ENCODE measurements around the gene DNAJC22. TPM values are rescaled to one million over a fixed set of nuclear protein-coding genes. Genes with fewer than 3 reads are reported as not detected.

Gene DNAJC22
- total RNA-seq, 1 experiment from 2014 or later: 47.7 TPM

GRCh38 chr12:49325606-49326005, 21.1 kb upstream of the DNAJC22 start:
- DNase-seq: no peak
- peak overlapping the region; percentile 29 for H3K4me3 Mint-ChIP-seq (ENCODE audit: unreplicated experiment)
- peaks cover 50% of the 10 kb centered on the region for H3K36me3 Mint-ChIP-seq (ENCODE audit: insufficient read depth, unreplicated experiment)
- Histone ChIP-seq H3K4me1 (peaks cover 10% of the 10 kb centered on the region), H3K4me3 (ENCODE audit: low read depth, low read length) (no peak overlapping the region), H3K36me3 (ENCODE audit: control insufficient read depth, insufficient read depth, low read length) (peaks cover 4% of the 10 kb centered on the region; the same call in 1 of the 2 replicates), H3K27me3 (replicated peaks; ENCODE audit: control insufficient read depth, insufficient read depth, low read length) (no peaks in the 10 kb centered on the region), H3K9me3 (no peaks in the 10 kb centered on the region)
- intact Hi-C loops (cut with micrococcal nuclease; ENCODE audit: unreplicated experiment): no loop called here
- ChIA-PET POLR2A (no interaction called here), CTCF (no interaction called here)
- H3K4me1 Mint-ChIP-seq (ENCODE audit: low read depth, unreplicated experiment): peaks cover 6% of the 10 kb centered on the region
- H3K27me3 Mint-ChIP-seq (ENCODE audit: insufficient read depth, unreplicated experiment): no peaks in the 10 kb centered on the region
- no peaks in the 10 kb centered on the region for H3K9me3 Mint-ChIP-seq (ENCODE audit: unreplicated experiment)
- no TSS peak for BruUV-seq (replicated peaks)
- H3K27ac Mint-ChIP-seq (ENCODE audit: unreplicated experiment): no peak overlapping the region
- no peak for TF ChIP-seq CTCF (IDR thresholded peaks at IDR 0.05; ENCODE audit: insufficient read depth in 1 of 2, low read depth in 1 of 2, low read length in 1 of 2, severe bottlenecking in 1 of 2, unreplicated experiment in 1 of 2)

GRCh38 chr12:49327368-49327767, 19.3 kb upstream of the DNAJC22 start:
- TF ChIP-seq CTCF (IDR thresholded peaks at IDR 0.05; ENCODE audit: insufficient read depth in 1 of 2, low read depth in 1 of 2, low read length in 1 of 2, severe bottlenecking in 1 of 2, unreplicated experiment in 1 of 2): no peak
- Mint-ChIP-seq H3K27ac (ENCODE audit: unreplicated experiment) (no peak overlapping the region), H3K9me3 (ENCODE audit: unreplicated experiment) (no peaks in the 10 kb centered on the region), H3K4me3 (ENCODE audit: unreplicated experiment) (no peak overlapping the region), H3K27me3 (ENCODE audit: insufficient read depth, unreplicated experiment) (no peaks in the 10 kb centered on the region), H3K4me1 (ENCODE audit: low read depth, unreplicated experiment) (peaks cover 23% of the 10 kb centered on the region), H3K36me3 (ENCODE audit: insufficient read depth, unreplicated experiment) (peaks cover 50% of the 10 kb centered on the region)
- no peaks in the 10 kb centered on the region for H3K27me3 ChIP-seq (replicated peaks; ENCODE audit: control insufficient read depth, insufficient read depth, low read length)
- no peak for DNase-seq
- no peaks in the 10 kb centered on the region for H3K9me3 ChIP-seq
- H3K4me1 ChIP-seq: peaks cover 21% of the 10 kb centered on the region
- POLR2A ChIA-PET: no interaction called here
- no TSS peak for BruUV-seq (replicated peaks)
- intact Hi-C loops (cut with micrococcal nuclease; ENCODE audit: unreplicated experiment): no loop called here
- CTCF ChIA-PET: no interaction called here
- peaks cover 4% of the 10 kb centered on the region; the same call in 1 of the 2 replicates for H3K36me3 ChIP-seq (ENCODE audit: control insufficient read depth, insufficient read depth, low read length)
- no peak overlapping the region for H3K4me3 ChIP-seq (ENCODE audit: low read depth, low read length)

GRCh38 chr12:49327887-49328286, 18.8 kb upstream of the DNAJC22 start:
- no peaks in the 10 kb centered on the region for H3K9me3 Mint-ChIP-seq (ENCODE audit: unreplicated experiment)
- CTCF ChIA-PET: no interaction called here

More at GRCh38 chr12:49327887-49328286, 18.8 kb upstream of the DNAJC22 start:
- POLR2A ChIA-PET: no interaction called here
- H3K4me1 ChIP-seq: peaks cover 25% of the 10 kb centered on the region
- no TSS peak for BruUV-seq (replicated peaks)
- H3K27ac Mint-ChIP-seq (ENCODE audit: unreplicated experiment): no peak overlapping the region
- TF ChIP-seq CTCF (IDR thresholded peaks at IDR 0.05; ENCODE audit: insufficient read depth in 1 of 2, low read depth in 1 of 2, low read length in 1 of 2, severe bottlenecking in 1 of 2, unreplicated experiment in 1 of 2): no peak
- no peak overlapping the region for H3K4me3 ChIP-seq (ENCODE audit: low read depth, low read length)
- no peak overlapping the region for H3K4me3 Mint-ChIP-seq (ENCODE audit: unreplicated experiment)
- H3K36me3 Mint-ChIP-seq (ENCODE audit: insufficient read depth, unreplicated experiment): peaks cover 53% of the 10 kb centered on the region
- H3K36me3 ChIP-seq (ENCODE audit: control insufficient read depth, insufficient read depth, low read length): peaks cover 4% of the 10 kb centered on the region; the same call in 1 of the 2 replicates
- H3K27me3 ChIP-seq (replicated peaks; ENCODE audit: control insufficient read depth, insufficient read depth, low read length): no peaks in the 10 kb centered on the region
- no peak for DNase-seq
- H3K9me3 ChIP-seq: no peaks in the 10 kb centered on the region
- intact Hi-C loops (cut with micrococcal nuclease; ENCODE audit: unreplicated experiment): no loop called here
- H3K27me3 Mint-ChIP-seq (ENCODE audit: insufficient read depth, unreplicated experiment): no peaks in the 10 kb centered on the region
- H3K4me1 Mint-ChIP-seq (ENCODE audit: low read depth, unreplicated experiment): peaks cover 27% of the 10 kb centered on the region

Data from Caco-2 (cell line).